Measurements from ENCODE around the gene CDT1.

The CDT1 gene

GRCh38 chr16:88803264-88803987 lies at the start of gene CDT1:
TSS of gene CDT1 (plus strand) at chr16:88803789. CDS start at chr16:88803832, 43 bp downstream.
- peak; percentile 70 for DNase-seq (ENCODE audit: low spot score)

- no peak for DNase-seq (ENCODE audit: low spot score)
Observed at GRCh38 chr16:88754109-88754911, 49.3 kb upstream of the CDT1 start.

GRCh38 chr16:88754912-88755744 lies 48.5 kb upstream of the CDT1 start:
- DNase-seq (ENCODE audit: low spot score), result no peak

- DNase-seq (ENCODE audit: low spot score), result no peak
Observed at GRCh38 chr16:88755745-88756443, 47.7 kb upstream of the CDT1 start.

- DNase-seq (ENCODE audit: low spot score), result no peak
Observed at GRCh38 chr16:88758227-88758943, 45.2 kb upstream of the CDT1 start.

GRCh38 chr16:88758944-88759244 lies 44.7 kb upstream of the CDT1 start:
- no peak for DNase-seq (ENCODE audit: low spot score)

- DNase-seq (ENCODE audit: low spot score), result no peak
Observed at GRCh38 chr16:88759245-88759975, 44.2 kb upstream of the CDT1 start.

GRCh38 chr16:88759976-88760350 lies 43.6 kb upstream of the CDT1 start:
- no peak for DNase-seq (ENCODE audit: low spot score)

- DNase-seq (ENCODE audit: low spot score), result no peak
Observed at GRCh38 chr16:88760424-88761142, 43.0 kb upstream of the CDT1 start.

- no peak for DNase-seq (ENCODE audit: low spot score)
Observed at GRCh38 chr16:88761143-88761534, 42.5 kb upstream of the CDT1 start.

- no peak for DNase-seq (ENCODE audit: low spot score)
Observed at GRCh38 chr16:88761830-88762229, 41.8 kb upstream of the CDT1 start.

- DNase-seq (ENCODE audit: low spot score), result no peak
Observed at GRCh38 chr16:88762258-88762870, 41.2 kb upstream of the CDT1 start.

GRCh38 chr16:88762941-88763340 lies 40.6 kb upstream of the CDT1 start:
- DNase-seq (ENCODE audit: low spot score), result no peak

GRCh38 chr16:88763502-88764053 lies 40.0 kb upstream of the CDT1 start:
- no peak for DNase-seq (ENCODE audit: low spot score)

- no peak for DNase-seq (ENCODE audit: low spot score)
Observed at GRCh38 chr16:88764080-88764479, 39.5 kb upstream of the CDT1 start.

GRCh38 chr16:88764913-88765349 lies 38.7 kb upstream of the CDT1 start:
- DNase-seq (ENCODE audit: low spot score), result no peak

- DNase-seq (ENCODE audit: low spot score), result no peak
Observed at GRCh38 chr16:88766975-88767374, 36.6 kb upstream of the CDT1 start.

GRCh38 chr16:88767546-88768070 lies 36.0 kb upstream of the CDT1 start:
- DNase-seq (ENCODE audit: low spot score), result no peak
